ENCODE results near the gene GRIK3.

The GRIK3 gene

GRCh38 chr1:36871146-36871971 lies 163.0 kb downstream of the GRIK3 start:
- DNase-seq, result peak; percentile 22

GRCh38 chr1:36869826-36870225 lies 164.5 kb downstream of the GRIK3 start:
- DNase-seq, result no peak

- no peak for DNase-seq
These were observed 165.3 kb downstream of the GRIK3 start for GRCh38 chr1:36869054-36869453.

GRCh38 chr1:36867575-36867974 lies 166.7 kb downstream of the GRIK3 start:
- DNase-seq, result no peak

GRCh38 chr1:36866169-36866814 lies 168.0 kb downstream of the GRIK3 start:
- no peak for DNase-seq

GRCh38 chr1:36865602-36865900 lies 168.8 kb downstream of the GRIK3 start:
- no peak for DNase-seq

GRCh38 chr1:36864823-36865601 lies 169.3 kb downstream of the GRIK3 start:
- no peak for DNase-seq

GRCh38 chr1:36864182-36864822 lies 170.0 kb downstream of the GRIK3 start:
- peak; percentile 25 for DNase-seq

GRCh38 chr1:36863500-36863899 lies 170.8 kb downstream of the GRIK3 start:
- no peak for DNase-seq

- DNase-seq, result no peak
These were observed 171.3 kb downstream of the GRIK3 start for GRCh38 chr1:36863061-36863460.

- no peak for DNase-seq
These were observed 172.9 kb downstream of the GRIK3 start for GRCh38 chr1:36861375-36861774.

- no peak for DNase-seq
These were observed 174.4 kb downstream of the GRIK3 start for GRCh38 chr1:36859926-36860325.

- DNase-seq, result no peak
These were observed 175.3 kb downstream of the GRIK3 start for GRCh38 chr1:36858981-36859380.

- DNase-seq, result no peak
These were observed 175.8 kb downstream of the GRIK3 start for GRCh38 chr1:36858553-36858952.

GRCh38 chr1:36857754-36858153 lies 176.6 kb downstream of the GRIK3 start:
- DNase-seq, result peak; percentile 94

GRCh38 chr1:36855699-36856494 lies 178.4 kb downstream of the GRIK3 start:
- peak; percentile 98 for DNase-seq

- no peak for DNase-seq
These were observed 180.7 kb downstream of the GRIK3 start for GRCh38 chr1:36853638-36854037.

GRCh38 chr1:36852586-36852985 lies 181.7 kb downstream of the GRIK3 start:
- DNase-seq, result no peak

GRCh38 chr1:36851595-36851994 lies 182.7 kb downstream of the GRIK3 start:
- no peak for DNase-seq

- no peak for DNase-seq
These were observed 183.2 kb downstream of the GRIK3 start for GRCh38 chr1:36851087-36851486.

GRCh38 chr1:36849956-36850355 lies 184.4 kb downstream of the GRIK3 start:
- no peak for DNase-seq

GRCh38 chr1:36847761-36848160 lies 186.6 kb downstream of the GRIK3 start:
- no peak for DNase-seq

GRCh38 chr1:36847186-36847585 lies 187.1 kb downstream of the GRIK3 start:
- no peak for DNase-seq
